Hepatocyte (in vitro differentiated cells): ENCODE results near the gene ABO. TPM values are rescaled to one million over a fixed set of nuclear protein-coding genes. Genes with fewer than 3 reads are reported as not detected.

Experiments used
- DNase-seq: peaks from one replicate; pipeline ENCODE4 v3.0.0-alpha.2; 2016; ENCODE audit warnings: low spot score
- H2AFZ ChIP-seq: fragments of 200-600 bp; sonication (generic); 2 replicates; pipeline ENCODE4 v1.6.0; 2016; ENCODE audit warnings: antibody characterized with exemption, mild to moderate bottlenecking
- H3K27ac ChIP-seq: fragments of 200-600 bp; sonication (generic); 2 replicates; pipeline ENCODE4 v1.5.1; 2016; ENCODE audit warnings: mild to moderate bottlenecking
- H3K27me3 ChIP-seq: fragments of 200-600 bp; sonication (generic); 2 replicates; pipeline ENCODE4 v1.6.1; 2016
- H3K36me3 ChIP-seq: fragments of 200-600 bp; sonication (generic); replicated peaks from 2 replicates; pipeline ENCODE4 v1.5.1; 2016; ENCODE audit warnings: low read depth; ENCODE audit not compliant: insufficient read depth
- H3K4me1 ChIP-seq: fragments of 200-600 bp; sonication (generic); 2 replicates; pipeline ENCODE4 v1.5.1; 2016; ENCODE audit warnings: mild to moderate bottlenecking, moderate library complexity; ENCODE audit not compliant: insufficient read depth
- H3K4me2 ChIP-seq: fragments of 200-600 bp; sonication (generic); 2 replicates; pipeline ENCODE4 v1.6.0; 2016
- H3K4me3 ChIP-seq: fragments of 200-600 bp; sonication (generic); 2 replicates; pipeline ENCODE4 v1.5.1; 2016; ENCODE audit warnings: mild to moderate bottlenecking
- H3K79me2 ChIP-seq: fragments of 200-600 bp; sonication (generic); 2 replicates; pipeline ENCODE4 v1.6.0; 2017; ENCODE audit warnings: mild to moderate bottlenecking
- H3K9me2 ChIP-seq: fragments of 200-600 bp; sonication (generic); replicated peaks from 2 replicates; pipeline ENCODE4 v1.6.0; 2017; ENCODE audit warnings: mild to moderate bottlenecking; ENCODE audit not compliant: insufficient read depth
- H3K9me3 ChIP-seq: fragments of 200-600 bp; sonication (generic); 2 replicates; pipeline ENCODE4 v1.5.1; 2016; ENCODE audit warnings: low read depth, mild to moderate bottlenecking
- H4K20me1 ChIP-seq: fragments of 200-600 bp; sonication (generic); 2 replicates; pipeline ENCODE4 v1.6.0; 2016; ENCODE audit warnings: mild to moderate bottlenecking; ENCODE audit not compliant: insufficient read depth, poor library complexity, severe bottlenecking
- EZH2 ChIP-seq: fragments of 200-600 bp; sonication (generic); IDR thresholded peaks from 2 replicates; pipeline ENCODE4 v1.6.1; 2016; ENCODE audit warnings: antibody characterized with exemption, mild to moderate bottlenecking, borderline replicate concordance
- EZH2phosphoT487 ChIP-seq: fragments of 200-600 bp; sonication (generic); IDR thresholded peaks from one replicate; pipeline ENCODE4 v1.6.1; 2018; ENCODE audit warnings: antibody characterized with exemption, mild to moderate bottlenecking, low read depth, moderate library complexity; ENCODE audit not compliant: unreplicated experiment, severe bottlenecking
- WGBS: methylation state at CpG from one replicate; pipeline ENCODE4 v1.1.6; 2016; ENCODE audit warnings: low lambda C conversion rate; ENCODE audit errors: missing lambda C conversion rate; 5-methylcytosine and 5-hydroxymethylcytosine counted together
- polyA plus RNA-seq: library from polyadenylated mRNA; unstranded; fragments of >200 nt; fragmentation: Nextera tagmentation; extraction: Ambion mirVana; gene quantifications from 2 replicates; pipeline ENCODE4 v1.2.1, GENCODE V29; 2016
- total RNA-seq: library from RNA; depleted of rRNA; stranded (reverse); fragments of >200 nt; gene quantifications from 2 replicates; pipeline ENCODE4 v1.2.3, GENCODE V29; 2014
- TF ChIP-seq, protein P1 (sequence below): fragments of 200-600 bp; sonication (generic); IDR thresholded peaks from 2 replicates; pipeline ENCODE4 v1.5.1; 2016; ENCODE audit warnings: antibody characterized with exemption, mild to moderate bottlenecking; ENCODE audit not compliant: poor library complexity

Gene ABO
- total and polyA plus RNA-seq, 2 experiments from 2014 or later, result 4.8 to 15.7 TPM

GRCh38 chr9:133246991-133247390 lies 28.0 kb downstream of the ABO start:
- no peak for DNase-seq
- no peak overlapping the region for H2AFZ ChIP-seq
- H3K27me3 ChIP-seq, result no peaks in the 10 kb centered on the region
- WGBS, result 96% methylated on average over 6 of the region's 6 CpGs
- H3K4me2 ChIP-seq, result no peak overlapping the region
- H3K9me3 ChIP-seq, result no peaks in the 10 kb centered on the region
- peaks cover 23% of the 10 kb centered on the region for H3K4me1 ChIP-seq
- H3K27ac ChIP-seq, result no peak overlapping the region
- no peaks in the 10 kb centered on the region for H3K36me3 ChIP-seq
- no peak overlapping the region for H3K4me3 ChIP-seq
- H4K20me1 ChIP-seq, result no peaks in the 10 kb centered on the region
- TF ChIP-seq EZH2phosphoT487 (no peak), EZH2 (no peak)
- TF ChIP-seq, protein P1, sequence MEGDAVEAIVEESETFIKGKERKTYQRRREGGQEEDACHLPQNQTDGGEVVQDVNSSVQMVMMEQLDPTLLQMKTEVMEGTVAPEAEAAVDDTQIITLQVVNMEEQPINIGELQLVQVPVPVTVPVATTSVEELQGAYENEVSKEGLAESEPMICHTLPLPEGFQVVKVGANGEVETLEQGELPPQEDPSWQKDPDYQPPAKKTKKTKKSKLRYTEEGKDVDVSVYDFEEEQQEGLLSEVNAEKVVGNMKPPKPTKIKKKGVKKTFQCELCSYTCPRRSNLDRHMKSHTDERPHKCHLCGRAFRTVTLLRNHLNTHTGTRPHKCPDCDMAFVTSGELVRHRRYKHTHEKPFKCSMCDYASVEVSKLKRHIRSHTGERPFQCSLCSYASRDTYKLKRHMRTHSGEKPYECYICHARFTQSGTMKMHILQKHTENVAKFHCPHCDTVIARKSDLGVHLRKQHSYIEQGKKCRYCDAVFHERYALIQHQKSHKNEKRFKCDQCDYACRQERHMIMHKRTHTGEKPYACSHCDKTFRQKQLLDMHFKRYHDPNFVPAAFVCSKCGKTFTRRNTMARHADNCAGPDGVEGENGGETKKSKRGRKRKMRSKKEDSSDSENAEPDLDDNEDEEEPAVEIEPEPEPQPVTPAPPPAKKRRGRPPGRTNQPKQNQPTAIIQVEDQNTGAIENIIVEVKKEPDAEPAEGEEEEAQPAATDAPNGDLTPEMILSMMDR, result no peak
- H3K9me2 ChIP-seq, result no peaks in the 10 kb centered on the region
- H3K79me2 ChIP-seq, result no peaks in the 10 kb centered on the region

DNA sequence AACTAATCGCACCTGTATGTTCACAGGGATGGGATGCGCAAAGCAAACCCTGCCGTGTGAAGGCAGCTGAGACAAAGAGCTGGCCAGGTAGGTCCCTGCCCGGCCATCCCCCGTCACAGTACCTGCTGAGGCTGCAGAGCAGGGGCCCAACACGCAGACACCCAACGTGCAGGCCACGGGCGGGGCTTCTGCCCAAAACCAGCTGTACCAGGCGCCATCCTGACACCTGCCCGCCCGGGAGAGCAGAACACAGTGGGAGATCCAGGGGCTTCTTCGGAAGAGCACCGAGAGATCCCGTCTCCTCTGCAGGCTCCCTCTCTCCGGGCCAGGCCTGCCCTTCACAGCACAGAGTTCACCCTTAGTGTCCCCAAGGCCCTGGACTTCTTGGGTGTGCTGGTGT lies 28.4 kb downstream of the ABO start:
- Histone ChIP-seq H4K20me1 (no peaks in the 10 kb centered on the region), H3K9me3 (no peaks in the 10 kb centered on the region), H3K4me1 (peaks cover 19% of the 10 kb centered on the region), H3K4me3 (no peak overlapping the region), H3K9me2 (no peaks in the 10 kb centered on the region), H3K36me3 (no peaks in the 10 kb centered on the region), H3K27ac (no peak overlapping the region), H2AFZ (no peak overlapping the region), H3K79me2 (no peaks in the 10 kb centered on the region), H3K4me2 (no peak overlapping the region), H3K27me3 (no peaks in the 10 kb centered on the region)
- 88% methylated on average over 16 of the region's 16 CpGs for WGBS
- DNase-seq, result no peak
- TF ChIP-seq EZH2 (no peak), EZH2phosphoT487 (no peak)
- TF ChIP-seq, protein P1, result no peak

DNA sequence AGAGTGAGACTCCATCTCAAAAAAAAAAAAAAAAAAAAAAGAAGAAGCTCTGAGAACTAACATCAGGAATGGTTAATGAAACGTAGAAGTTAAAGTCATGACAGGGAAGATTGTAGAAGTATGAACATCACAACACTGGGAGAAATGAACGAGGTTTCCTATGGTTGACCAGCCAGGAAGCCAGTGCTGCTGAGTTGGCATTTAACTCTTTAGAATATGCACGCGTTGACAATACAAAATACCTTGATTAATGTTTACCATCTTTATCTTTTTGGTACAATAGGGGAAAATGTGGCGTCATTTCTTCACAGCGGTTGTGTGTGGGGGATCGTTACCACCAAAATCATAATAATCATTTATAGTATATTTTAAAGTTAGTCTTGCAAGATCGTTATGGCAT lies 32.0 kb downstream of the ABO start:
- Histone ChIP-seq H3K4me1 (peaks cover 11% of the 10 kb centered on the region), H3K4me3 (no peak overlapping the region), H3K27ac (no peak overlapping the region), H3K79me2 (no peaks in the 10 kb centered on the region), H4K20me1 (no peaks in the 10 kb centered on the region), H2AFZ (no peak overlapping the region), H3K36me3 (no peaks in the 10 kb centered on the region), H3K4me2 (no peak overlapping the region), H3K27me3 (no peaks in the 10 kb centered on the region), H3K9me3 (no peaks in the 10 kb centered on the region), H3K9me2 (no peaks in the 10 kb centered on the region)
- WGBS, result 88% methylated on average over 8 of the region's 8 CpGs
- TF ChIP-seq, protein P1, result no peak
- TF ChIP-seq EZH2, result no peak
- TF ChIP-seq EZH2phosphoT487, result no peak
- no peak for DNase-seq

DNA sequence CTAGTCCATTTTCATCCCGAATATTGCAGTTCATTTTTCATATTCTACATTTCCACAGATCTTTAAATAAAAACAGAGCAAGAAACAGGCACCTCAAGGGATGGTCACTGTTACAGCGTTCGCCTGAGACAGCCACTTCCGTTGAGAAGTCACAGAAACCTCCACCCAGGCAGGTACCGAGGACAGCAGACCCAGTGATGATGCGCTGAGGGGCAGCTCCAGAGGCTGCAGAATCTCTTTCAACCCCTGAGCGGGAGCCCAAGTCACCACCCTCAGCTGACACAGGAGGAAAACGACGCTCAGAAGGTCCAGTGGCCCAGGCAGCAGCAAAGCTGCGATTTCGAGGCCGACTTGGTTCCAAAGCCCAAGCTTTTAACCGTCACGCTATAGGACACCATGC lies 32.8 kb downstream of the ABO start:
- TF ChIP-seq EZH2phosphoT487 (no peak), EZH2 (no peak)
- TF ChIP-seq, protein P1, result no peak
- Histone ChIP-seq H3K4me2 (no peak overlapping the region), H3K9me3 (no peaks in the 10 kb centered on the region), H4K20me1 (no peaks in the 10 kb centered on the region), H3K27me3 (no peaks in the 10 kb centered on the region), H3K9me2 (no peaks in the 10 kb centered on the region), H3K4me3 (no peak overlapping the region), H3K79me2 (no peaks in the 10 kb centered on the region), H2AFZ (no peak overlapping the region), H3K4me1 (peaks cover 11% of the 10 kb centered on the region), H3K36me3 (no peaks in the 10 kb centered on the region), H3K27ac (no peak overlapping the region)
- 91% methylated on average over 14 of the region's 14 CpGs for WGBS
- no peak for DNase-seq
